ENCODE data around the gene CDH13.

CDH13 gene

GRCh38 chr16:82652826-82653225 lies 26.1 kb downstream of the CDH13 start:
- no peak for DNase-seq (ENCODE audit: low read depth)

- DNase-seq (ENCODE audit: low read depth), result peak; percentile 14
These were observed 27.1 kb downstream of the CDH13 start for GRCh38 chr16:82653550-82654511.

- peak; percentile 44 for DNase-seq (ENCODE audit: low read depth)
These were observed 28.4 kb downstream of the CDH13 start for GRCh38 chr16:82655072-82655714.

- no peak for DNase-seq (ENCODE audit: low read depth)
These were observed 29.1 kb downstream of the CDH13 start for GRCh38 chr16:82655720-82656490.

GRCh38 chr16:82657239-82657638 lies 30.5 kb downstream of the CDH13 start:
- DNase-seq (ENCODE audit: low read depth), result no peak

- no peak for DNase-seq (ENCODE audit: low read depth)
These were observed 31.0 kb downstream of the CDH13 start for GRCh38 chr16:82657786-82658185.

- no peak for DNase-seq (ENCODE audit: low read depth)
These were observed 32.0 kb downstream of the CDH13 start for GRCh38 chr16:82658796-82659195.

- peak; percentile 10 for DNase-seq (ENCODE audit: low read depth)
These were observed 33.4 kb downstream of the CDH13 start for GRCh38 chr16:82660075-82660645.

GRCh38 chr16:82660966-82661365 lies 34.2 kb downstream of the CDH13 start:
- no peak for DNase-seq (ENCODE audit: low read depth)

- DNase-seq (ENCODE audit: low read depth), result no peak
These were observed 37.4 kb downstream of the CDH13 start for GRCh38 chr16:82664181-82664580.

- no peak for DNase-seq (ENCODE audit: low read depth)
These were observed 38.3 kb downstream of the CDH13 start for GRCh38 chr16:82665025-82665424.

- DNase-seq (ENCODE audit: low read depth), result no peak
These were observed 40.7 kb downstream of the CDH13 start for GRCh38 chr16:82667437-82667836.

- no peak for DNase-seq (ENCODE audit: low read depth)
These were observed 41.3 kb downstream of the CDH13 start for GRCh38 chr16:82668094-82668493.

- no peak for DNase-seq (ENCODE audit: low read depth)
These were observed 45.0 kb downstream of the CDH13 start for GRCh38 chr16:82671741-82672140.

GRCh38 chr16:82672676-82673075 lies 45.9 kb downstream of the CDH13 start:
- DNase-seq (ENCODE audit: low read depth), result no peak

GRCh38 chr16:82675300-82675699 lies 48.5 kb downstream of the CDH13 start:
- DNase-seq (ENCODE audit: low read depth), result no peak

GRCh38 chr16:82681592-82681991 lies 54.8 kb downstream of the CDH13 start:
- DNase-seq (ENCODE audit: low read depth), result no peak

- DNase-seq (ENCODE audit: low read depth), result no peak
These were observed 56.0 kb downstream of the CDH13 start for GRCh38 chr16:82682767-82683166.

- DNase-seq (ENCODE audit: low read depth), result no peak
These were observed 57.5 kb downstream of the CDH13 start for GRCh38 chr16:82684256-82684655.

- DNase-seq (ENCODE audit: low read depth), result no peak
These were observed 58.8 kb downstream of the CDH13 start for GRCh38 chr16:82685526-82685925.

GRCh38 chr16:82694239-82694874 lies 67.6 kb downstream of the CDH13 start:
- no peak for DNase-seq (ENCODE audit: low read depth)

- no peak for DNase-seq (ENCODE audit: low read depth)
These were observed 69.0 kb downstream of the CDH13 start for GRCh38 chr16:82695806-82696205.

Measured in stimulated activated CD4-positive, alpha-beta T cell treated with anti-CD3 and anti-CD28 coated beads, Interleukin-2, amount 100 ng/mL, for 4 hours (primary cell).